ENCODE data around the gene VSIG10L2. TPM values are rescaled to one million over a fixed set of nuclear protein-coding genes. Genes with fewer than 3 reads are reported as not detected.

Gene VSIG10L2
- total and polyA plus RNA-seq, 2 donors = 0.09 to 0.84 TPM

DNA sequence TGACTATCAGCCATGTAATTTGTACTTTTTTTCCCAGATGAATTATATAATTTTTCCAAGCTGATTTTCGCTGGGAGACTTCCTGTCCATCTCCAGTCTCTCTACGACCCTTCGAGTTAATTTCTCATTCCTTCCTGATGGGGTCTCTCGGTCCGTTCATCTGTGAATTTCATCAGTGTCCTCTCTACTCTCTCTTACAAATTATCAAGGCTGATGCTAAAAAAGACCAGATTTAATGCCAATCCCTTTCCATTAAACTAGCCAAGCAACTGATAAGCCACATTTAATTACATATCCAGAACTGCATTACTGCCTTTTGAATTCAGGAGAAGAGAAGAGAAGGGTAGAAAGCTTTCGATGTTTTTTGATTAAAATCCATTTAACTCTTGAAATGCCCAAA, 25.8 kb downstream of the VSIG10L2 start:
- H3K27me3 ChIP-seq (ENCODE audit: control insufficient read depth in 2 of 2, insufficient read depth in 1 of 2, low read length in 1 of 2) = no peaks in the 10 kb centered on the region
- 93% methylated on average over 6 of the region's 6 CpGs for WGBS
- H3K4me3 ChIP-seq (ENCODE audit: low read length in 2 of 2) = no peak overlapping the region
- no peaks in the 10 kb centered on the region for H3K4me1 ChIP-seq (ENCODE audit: control insufficient read depth in 2 of 2, insufficient read depth in 2 of 2, low read length in 2 of 2)
- no peak overlapping the region for H3K27ac ChIP-seq (ENCODE audit: low read depth in 1 of 2, low read length in 1 of 2)
- no peak for DNase-seq (ENCODE audit: low read depth in 6 of 9, low spot score in 9 of 9)
- no peaks in the 10 kb centered on the region for H3K9me3 ChIP-seq (ENCODE audit: control insufficient read depth in 2 of 2, insufficient read depth in 1 of 2, low read length in 1 of 2)
- no peaks in the 10 kb centered on the region for H3K36me3 ChIP-seq (ENCODE audit: control insufficient read depth in 2 of 2, insufficient read depth in 2 of 2, low read length in 1 of 2)

DNA sequence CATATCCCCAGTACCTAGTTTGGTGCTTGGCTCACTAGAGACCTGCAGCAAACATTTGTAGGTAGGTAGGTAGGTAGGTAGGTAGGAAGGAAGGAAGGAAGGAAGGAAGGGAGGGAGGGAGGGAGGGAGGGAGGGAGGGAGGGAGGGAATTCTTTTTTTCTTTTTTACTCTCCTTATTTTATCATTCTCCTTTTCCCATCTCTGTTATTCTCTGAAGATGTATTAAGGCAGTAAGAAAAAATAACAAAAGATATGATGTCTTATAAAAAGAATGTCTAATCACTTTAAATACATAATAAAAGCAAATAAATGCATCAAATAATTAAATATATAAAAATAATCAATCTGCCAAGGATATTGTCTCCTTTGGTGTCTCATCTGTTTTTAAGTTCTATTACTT, 28.4 kb downstream of the VSIG10L2 start:
- Histone ChIP-seq H3K4me1 (ENCODE audit: control insufficient read depth in 2 of 2, insufficient read depth in 2 of 2, low read length in 2 of 2) (no peaks in the 10 kb centered on the region), H3K4me3 (ENCODE audit: low read length in 2 of 2) (no peak overlapping the region), H3K36me3 (ENCODE audit: control insufficient read depth in 2 of 2, insufficient read depth in 2 of 2, low read length in 1 of 2) (no peaks in the 10 kb centered on the region), H3K9me3 (ENCODE audit: control insufficient read depth in 2 of 2, insufficient read depth in 1 of 2, low read length in 1 of 2) (no peaks in the 10 kb centered on the region), H3K27me3 (ENCODE audit: control insufficient read depth in 2 of 2, insufficient read depth in 1 of 2, low read length in 1 of 2) (no peaks in the 10 kb centered on the region), H3K27ac (ENCODE audit: low read depth in 1 of 2, low read length in 1 of 2) (no peak overlapping the region)
- DNase-seq (ENCODE audit: low read depth in 6 of 9, low spot score in 9 of 9) = no peak

DNA sequence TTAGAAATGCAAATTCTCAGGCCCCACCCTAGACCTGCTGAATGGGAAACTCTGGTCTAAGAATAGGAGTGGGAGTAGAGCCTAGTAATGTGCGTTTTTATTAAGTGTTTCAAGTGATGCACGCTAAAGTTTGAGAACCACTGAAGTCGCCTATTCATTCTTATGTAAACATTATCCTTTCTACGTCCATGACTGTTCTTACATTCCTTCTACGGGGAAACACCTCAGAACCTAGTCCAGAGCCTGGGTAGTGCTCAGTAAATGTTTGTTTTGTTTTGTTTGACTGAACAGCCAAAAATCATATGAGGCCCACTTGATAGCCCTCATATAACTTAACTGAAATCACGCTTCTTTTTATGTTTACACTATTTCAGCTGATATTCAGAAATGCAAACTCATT, 29.8 kb downstream of the VSIG10L2 start:
- H3K27ac ChIP-seq (ENCODE audit: low read depth in 1 of 2, low read length in 1 of 2) = no peak overlapping the region
- H3K9me3 ChIP-seq (ENCODE audit: control insufficient read depth in 2 of 2, insufficient read depth in 1 of 2, low read length in 1 of 2) = no peaks in the 10 kb centered on the region
- WGBS = 95% methylated on average over 6 of the region's 6 CpGs
- DNase-seq (ENCODE audit: low read depth in 6 of 9, low spot score in 9 of 9) = no peak
- no peak overlapping the region for H3K4me3 ChIP-seq (ENCODE audit: low read length in 2 of 2)
- H3K4me1 ChIP-seq (ENCODE audit: control insufficient read depth in 2 of 2, insufficient read depth in 2 of 2, low read length in 2 of 2) = no peaks in the 10 kb centered on the region
- no peaks in the 10 kb centered on the region for H3K27me3 ChIP-seq (ENCODE audit: control insufficient read depth in 2 of 2, insufficient read depth in 1 of 2, low read length in 1 of 2)
- H3K36me3 ChIP-seq (ENCODE audit: control insufficient read depth in 2 of 2, insufficient read depth in 2 of 2, low read length in 1 of 2) = no peaks in the 10 kb centered on the region

DNA sequence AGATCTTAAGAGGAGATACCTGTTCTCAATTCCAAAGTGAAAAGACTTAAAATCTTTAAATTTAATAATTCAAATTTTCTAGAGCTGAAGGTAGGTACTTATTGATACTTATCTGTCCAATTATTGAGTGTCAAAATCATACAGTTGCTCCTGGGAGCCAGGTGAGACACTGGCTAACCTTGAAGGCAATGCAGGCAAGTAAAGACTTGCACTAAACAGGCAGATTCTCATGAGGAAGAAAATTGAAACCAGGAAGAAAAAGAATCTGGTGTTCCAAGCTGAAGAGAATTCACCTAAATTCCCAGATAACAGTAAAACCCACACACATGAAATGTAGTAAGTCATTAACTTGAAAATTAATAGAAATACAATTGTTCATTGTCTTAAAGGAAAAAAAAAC, 30.3 kb downstream of the VSIG10L2 start:
- no peak for DNase-seq (ENCODE audit: low read depth in 6 of 9, low spot score in 9 of 9)
- Histone ChIP-seq H3K4me3 (ENCODE audit: low read length in 2 of 2) (no peak overlapping the region), H3K36me3 (ENCODE audit: control insufficient read depth in 2 of 2, insufficient read depth in 2 of 2, low read length in 1 of 2) (no peaks in the 10 kb centered on the region), H3K4me1 (ENCODE audit: control insufficient read depth in 2 of 2, insufficient read depth in 2 of 2, low read length in 2 of 2) (no peaks in the 10 kb centered on the region), H3K27me3 (ENCODE audit: control insufficient read depth in 2 of 2, insufficient read depth in 1 of 2, low read length in 1 of 2) (no peaks in the 10 kb centered on the region), H3K9me3 (ENCODE audit: control insufficient read depth in 2 of 2, insufficient read depth in 1 of 2, low read length in 1 of 2) (no peaks in the 10 kb centered on the region), H3K27ac (ENCODE audit: low read depth in 1 of 2, low read length in 1 of 2) (no peak overlapping the region)

DNA sequence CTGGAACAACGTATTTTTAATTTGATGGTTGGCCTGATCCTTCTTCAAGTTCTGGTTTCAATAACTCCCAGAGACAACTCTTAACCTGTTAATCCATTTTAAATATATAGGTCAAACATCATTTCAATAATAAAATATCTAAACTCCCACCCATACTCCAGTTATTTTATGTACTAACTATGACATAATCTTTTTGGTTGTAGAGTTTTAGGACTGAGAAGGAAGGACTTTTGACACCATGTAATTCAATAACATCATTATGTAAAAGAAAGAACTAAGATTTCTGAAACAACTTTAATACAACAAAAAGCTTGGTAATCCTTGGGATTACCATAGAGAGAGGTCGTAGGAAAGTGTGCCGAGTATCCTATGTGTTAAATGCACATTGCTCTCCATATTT, 31.5 kb downstream of the VSIG10L2 start:
- Histone ChIP-seq H3K4me1 (ENCODE audit: control insufficient read depth in 2 of 2, insufficient read depth in 2 of 2, low read length in 2 of 2) (no peaks in the 10 kb centered on the region), H3K9me3 (ENCODE audit: control insufficient read depth in 2 of 2, insufficient read depth in 1 of 2, low read length in 1 of 2) (no peaks in the 10 kb centered on the region), H3K27ac (ENCODE audit: low read depth in 1 of 2, low read length in 1 of 2) (no peak overlapping the region), H3K27me3 (ENCODE audit: control insufficient read depth in 2 of 2, insufficient read depth in 1 of 2, low read length in 1 of 2) (no peaks in the 10 kb centered on the region), H3K4me3 (ENCODE audit: low read length in 2 of 2) (no peak overlapping the region), H3K36me3 (ENCODE audit: control insufficient read depth in 2 of 2, insufficient read depth in 2 of 2, low read length in 1 of 2) (no peaks in the 10 kb centered on the region)
- WGBS = 95% methylated on average over 3 of the region's 3 CpGs
- DNase-seq (ENCODE audit: low read depth in 6 of 9, low spot score in 9 of 9) = no peak

DNA sequence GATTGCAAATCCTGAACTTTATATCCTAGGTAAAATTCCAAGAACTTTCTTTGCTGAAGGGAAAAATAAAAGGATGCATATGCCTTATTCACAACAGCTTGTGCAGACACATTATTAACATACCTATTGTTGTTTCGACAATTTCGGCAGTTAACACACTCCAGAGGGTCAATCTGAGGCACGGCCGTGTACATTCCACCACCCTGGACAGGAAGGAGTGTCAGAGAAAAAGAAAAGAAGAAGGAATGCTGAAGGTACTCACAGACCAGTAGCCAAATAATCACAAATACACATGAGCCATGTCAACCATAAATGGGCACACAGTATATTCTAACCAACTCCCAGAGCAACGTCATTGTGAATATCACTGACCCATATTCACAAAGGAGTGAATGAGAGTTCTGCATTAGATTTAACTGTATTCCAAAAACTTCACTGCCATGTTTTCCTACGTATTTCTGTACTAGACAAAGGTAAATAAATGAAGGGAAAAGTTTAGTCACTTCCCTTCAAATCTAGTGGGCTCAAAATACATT, 32.4 kb downstream of the VSIG10L2 start:
- no peaks in the 10 kb centered on the region for H3K9me3 ChIP-seq (ENCODE audit: control insufficient read depth in 2 of 2, insufficient read depth in 1 of 2, low read length in 1 of 2)

DNA sequence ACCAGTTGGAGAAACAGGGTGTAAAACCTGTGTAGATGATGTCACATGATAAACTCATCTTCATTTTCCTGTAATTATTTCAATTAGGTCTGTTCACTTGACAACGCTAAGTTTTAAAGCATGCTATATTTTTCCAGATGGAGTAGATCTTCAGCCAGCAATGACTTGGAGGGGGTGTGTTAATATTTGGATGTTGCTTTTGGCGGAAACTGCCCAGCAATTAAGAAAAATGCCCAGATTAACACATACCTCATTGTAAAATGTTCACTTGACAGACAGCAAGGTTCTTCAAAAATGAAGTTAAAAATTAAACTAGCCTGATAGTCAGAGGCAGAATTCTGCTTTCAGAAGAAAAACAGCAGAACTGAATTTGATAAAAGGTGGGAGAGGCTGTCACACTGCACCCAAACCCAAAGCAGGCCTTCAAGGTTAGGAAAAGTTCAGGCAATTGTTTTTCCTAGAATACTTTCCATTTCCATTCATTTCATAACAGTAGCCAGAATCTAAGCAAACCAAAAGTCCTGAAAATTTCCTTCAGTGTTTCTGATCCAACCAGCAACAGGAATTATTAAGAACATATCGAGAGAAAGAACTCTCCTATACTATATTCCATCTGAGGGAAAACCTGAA, 33.0 kb downstream of the VSIG10L2 start:
- Histone ChIP-seq H3K27me3 (ENCODE audit: control insufficient read depth in 2 of 2, insufficient read depth in 1 of 2, low read length in 1 of 2) (no peaks in the 10 kb centered on the region), H3K4me3 (ENCODE audit: low read length in 2 of 2) (no peak overlapping the region), H3K9me3 (ENCODE audit: control insufficient read depth in 2 of 2, insufficient read depth in 1 of 2, low read length in 1 of 2) (no peaks in the 10 kb centered on the region), H3K4me1 (ENCODE audit: control insufficient read depth in 2 of 2, insufficient read depth in 2 of 2, low read length in 2 of 2) (peaks cover 0 to 3% of the 10 kb centered on the region in 2 donors), H3K27ac (ENCODE audit: low read depth in 1 of 2, low read length in 1 of 2) (no peak overlapping the region), H3K36me3 (ENCODE audit: control insufficient read depth in 2 of 2, insufficient read depth in 2 of 2, low read length in 1 of 2) (no peaks in the 10 kb centered on the region)
- 96% methylated on average over 3 of the region's 3 CpGs for WGBS
- no peak for DNase-seq (ENCODE audit: low read depth in 6 of 9, low spot score in 9 of 9)

More for the DNA sequence above, 32.4 kb downstream of the VSIG10L2 start:
- Histone ChIP-seq H3K27ac (ENCODE audit: low read depth in 1 of 2, low read length in 1 of 2) (no peak overlapping the region), H3K4me3 (ENCODE audit: low read length in 2 of 2) (no peak overlapping the region), H3K4me1 (ENCODE audit: control insufficient read depth in 2 of 2, insufficient read depth in 2 of 2, low read length in 2 of 2) (peaks cover 0 to 1% of the 10 kb centered on the region in 2 donors), H3K36me3 (ENCODE audit: control insufficient read depth in 2 of 2, insufficient read depth in 2 of 2, low read length in 1 of 2) (no peaks in the 10 kb centered on the region), H3K27me3 (ENCODE audit: control insufficient read depth in 2 of 2, insufficient read depth in 1 of 2, low read length in 1 of 2) (no peaks in the 10 kb centered on the region)
- no peak for DNase-seq (ENCODE audit: low read depth in 6 of 9, low spot score in 9 of 9)
- WGBS = 87% methylated on average over 6 of the region's 6 CpGs

DNA sequence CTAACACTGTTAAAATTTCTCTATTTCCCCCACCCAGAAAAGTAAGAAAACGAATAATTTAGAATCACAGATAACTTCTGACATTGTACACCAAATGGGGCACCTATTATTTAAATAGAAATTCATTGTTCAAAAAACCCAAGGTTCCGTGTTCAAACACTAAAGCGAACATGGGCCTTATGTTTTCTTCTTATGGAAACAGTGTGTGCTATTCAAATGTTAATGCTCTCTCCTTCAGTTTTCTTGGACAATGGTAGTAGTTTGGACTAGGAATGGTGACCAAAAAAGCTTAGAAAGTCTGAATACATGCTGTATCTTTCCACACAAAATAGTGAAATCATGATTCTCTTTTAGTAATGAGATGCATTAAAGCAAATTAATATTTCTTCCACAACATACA, 33.7 kb downstream of the VSIG10L2 start:
- Histone ChIP-seq H3K36me3 (ENCODE audit: control insufficient read depth in 2 of 2, insufficient read depth in 2 of 2, low read length in 1 of 2) (no peaks in the 10 kb centered on the region), H3K4me3 (ENCODE audit: low read length in 2 of 2) (no peak overlapping the region), H3K4me1 (ENCODE audit: control insufficient read depth in 2 of 2, insufficient read depth in 2 of 2, low read length in 2 of 2) (peaks cover 0 to 3% of the 10 kb centered on the region in 2 donors), H3K9me3 (ENCODE audit: control insufficient read depth in 2 of 2, insufficient read depth in 1 of 2, low read length in 1 of 2) (no peaks in the 10 kb centered on the region), H3K27ac (ENCODE audit: low read depth in 1 of 2, low read length in 1 of 2) (no peak overlapping the region), H3K27me3 (ENCODE audit: control insufficient read depth in 2 of 2, insufficient read depth in 1 of 2, low read length in 1 of 2) (no peaks in the 10 kb centered on the region)
- 96% methylated on average over 3 of the region's 3 CpGs for WGBS
- DNase-seq (ENCODE audit: low read depth in 6 of 9, low spot score in 9 of 9) = no peak

DNA sequence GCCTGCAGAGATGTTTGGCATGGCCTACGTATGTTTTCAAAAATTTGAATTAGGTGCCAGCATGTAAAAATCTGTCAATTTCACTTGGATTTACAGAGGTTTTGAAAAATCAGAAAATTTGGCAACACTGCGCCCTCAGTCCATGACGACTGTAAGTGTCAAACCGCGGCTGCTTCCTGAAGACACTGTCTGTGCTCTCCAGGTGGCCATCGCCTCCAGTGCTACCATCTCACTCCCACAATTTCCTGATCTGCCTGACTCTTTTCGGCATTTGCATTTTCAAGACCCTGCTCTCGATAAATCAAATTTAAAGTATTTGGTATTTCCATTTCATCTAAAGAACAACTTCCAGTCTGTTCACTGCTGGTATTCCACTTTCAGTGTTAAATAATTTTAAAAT, 34.6 kb downstream of the VSIG10L2 start:
- WGBS = 78% methylated on average over 8 of the region's 8 CpGs
- H3K36me3 ChIP-seq (ENCODE audit: control insufficient read depth in 2 of 2, insufficient read depth in 2 of 2, low read length in 1 of 2) = no peaks in the 10 kb centered on the region
- no peak for DNase-seq (ENCODE audit: low read depth in 6 of 9, low spot score in 9 of 9)

More for the DNA sequence above, 34.6 kb downstream of the VSIG10L2 start:
- no peak overlapping the region for H3K27ac ChIP-seq (ENCODE audit: low read depth in 1 of 2, low read length in 1 of 2)
- H3K27me3 ChIP-seq (ENCODE audit: control insufficient read depth in 2 of 2, insufficient read depth in 1 of 2, low read length in 1 of 2) = no peaks in the 10 kb centered on the region
- H3K4me3 ChIP-seq (ENCODE audit: low read length in 2 of 2) = no peak overlapping the region
- no peaks in the 10 kb centered on the region for H3K9me3 ChIP-seq (ENCODE audit: control insufficient read depth in 2 of 2, insufficient read depth in 1 of 2, low read length in 1 of 2)
- peaks cover 0 to 3% of the 10 kb centered on the region in 2 donors for H3K4me1 ChIP-seq (ENCODE audit: control insufficient read depth in 2 of 2, insufficient read depth in 2 of 2, low read length in 2 of 2)
